ENCODE results near the gene DCAF8L2.
"Not testable (repeated sequence)": the region's sequence is repeated elsewhere in the genome, so short reads cannot be mapped to it uniquely, and the experiment has no call there.

The DCAF8L2 gene

GRCh38 chrX:27590044-27590443 lies at the start of gene DCAF8L2:
Gene DCAF8L2 (plus strand): TSS chrX:27590344. CDS start chrX:27746896, 156,552 bp downstream.
- DNase-seq = no peak

GRCh38 chrX:27541161-27541560 lies 49.0 kb upstream of the DCAF8L2 start:
- not testable (repeated sequence) for DNase-seq

- DNase-seq = no peak
Measured at GRCh38 chrX:27548624-27549023, 41.5 kb upstream of the DCAF8L2 start.

- DNase-seq = no peak
Measured at GRCh38 chrX:27549688-27550087, 40.5 kb upstream of the DCAF8L2 start.

- no peak for DNase-seq
Measured at GRCh38 chrX:27555514-27555913, 34.6 kb upstream of the DCAF8L2 start.

- DNase-seq = no peak
Measured at GRCh38 chrX:27565992-27566391, 24.2 kb upstream of the DCAF8L2 start.

GRCh38 chrX:27571164-27571563 lies 19.0 kb upstream of the DCAF8L2 start:
- DNase-seq = no peak

GRCh38 chrX:27575565-27575964 lies 14.6 kb upstream of the DCAF8L2 start:
- DNase-seq = no peak

GRCh38 chrX:27583976-27584375 lies 6.2 kb upstream of the DCAF8L2 start:
- DNase-seq = no peak

- peak; percentile 81 for DNase-seq
Measured at GRCh38 chrX:27591938-27592337, 1.8 kb downstream of the DCAF8L2 start.

- DNase-seq = no peak
Measured at GRCh38 chrX:27597508-27597907, 7.4 kb downstream of the DCAF8L2 start.

GRCh38 chrX:27598312-27598711 lies 8.2 kb downstream of the DCAF8L2 start:
- DNase-seq = no peak

- DNase-seq = no peak
Measured at GRCh38 chrX:27599928-27600327, 9.8 kb downstream of the DCAF8L2 start.

GRCh38 chrX:27600686-27601085 lies 10.5 kb downstream of the DCAF8L2 start:
- peak; percentile 7 for DNase-seq

- no peak for DNase-seq
Measured at GRCh38 chrX:27608671-27609070, 18.5 kb downstream of the DCAF8L2 start.

GRCh38 chrX:27619459-27619858 lies 29.3 kb downstream of the DCAF8L2 start:
- DNase-seq = no peak

GRCh38 chrX:27619975-27620374 lies 29.8 kb downstream of the DCAF8L2 start:
- no peak for DNase-seq

GRCh38 chrX:27622883-27623282 lies 32.7 kb downstream of the DCAF8L2 start:
- DNase-seq = no peak

GRCh38 chrX:27626066-27626465 lies 35.9 kb downstream of the DCAF8L2 start:
- DNase-seq = no peak

GRCh38 chrX:27633328-27633727 lies 43.2 kb downstream of the DCAF8L2 start:
- no peak for DNase-seq

- DNase-seq = no peak
Measured at GRCh38 chrX:27656581-27656980, 66.4 kb downstream of the DCAF8L2 start.

GRCh38 chrX:27660878-27661277 lies 70.7 kb downstream of the DCAF8L2 start:
- DNase-seq = no peak

- DNase-seq = no peak
Measured at GRCh38 chrX:27671234-27671633, 81.1 kb downstream of the DCAF8L2 start.

GRCh38 chrX:27674491-27674890 lies 84.3 kb downstream of the DCAF8L2 start:
- DNase-seq = no peak

GRCh38 chrX:27675493-27675892 lies 85.3 kb downstream of the DCAF8L2 start:
- DNase-seq = no peak

GRCh38 chrX:27679281-27679680 lies 89.1 kb downstream of the DCAF8L2 start:
- DNase-seq = no peak

Data from NCI-H2171 (cell line).